Fibroblast of lung (primary cell): ENCODE results near the gene ADAM11. TPM values are rescaled to one million over a fixed set of nuclear protein-coding genes. Genes with fewer than 3 reads are reported as not detected.

Source experiments
- DNase-seq, 2 donors: peaks; one replicate each; pipeline versions ENCODE4 v3.0.0 to v3.0.0-alpha.2; 2010; ENCODE audit warnings: low read depth in 2 of 2
- H2AFZ ChIP-seq: 2 replicates; pipeline ENCODE4 v1.5.1; 2012; ENCODE audit warnings: low read length, control low read depth, inconsistent platforms
- H3K27ac ChIP-seq: 2 replicates; pipeline ENCODE4 v1.5.1; 2011; ENCODE audit warnings: low read length, control low read depth; ENCODE audit not compliant: insufficient read depth
- H3K27me3 ChIP-seq: 2 replicates; pipeline ENCODE4 v1.5.1; 2011; ENCODE audit warnings: mild to moderate bottlenecking, low read length; ENCODE audit not compliant: control insufficient read depth, insufficient read depth
- H3K36me3 ChIP-seq: 2 replicates; pipeline ENCODE4 v1.5.1; 2011; ENCODE audit warnings: low read length; ENCODE audit not compliant: control insufficient read depth, insufficient read depth
- H3K4me1 ChIP-seq: 2 replicates; pipeline ENCODE4 v1.5.1; 2011; ENCODE audit warnings: low read length; ENCODE audit not compliant: control insufficient read depth, insufficient read depth; ENCODE audit errors: extremely low read depth
- H3K4me2 ChIP-seq: 2 replicates; pipeline ENCODE4 v1.5.1; 2011; ENCODE audit warnings: low read length, control low read depth; ENCODE audit not compliant: insufficient read depth; ENCODE audit errors: extremely low read depth
- H3K4me3 ChIP-seq, 4 experiments: fragments of 200-600 bp in 1 of 4; sonication (generic) in 1 of 4; replicated peaks in 1 of 4; 2 replicates each; pipeline ENCODE4 v1.5.1; 2011 to 2016; ENCODE audit warnings: low read length in 4 of 4, low read depth in 3 of 4, mild to moderate bottlenecking in 3 of 4, control low read depth in 2 of 4, inconsistent platforms in 1 of 4, mixed read lengths in 1 of 4; ENCODE audit not compliant: insufficient read depth in 1 of 4; ENCODE audit errors: control extremely low read depth in 1 of 4
- H3K79me2 ChIP-seq: 2 replicates; pipeline ENCODE4 v1.5.1; 2012; ENCODE audit warnings: mild to moderate bottlenecking, low read length, inconsistent platforms; ENCODE audit not compliant: control insufficient read depth, insufficient read depth
- H3K9ac ChIP-seq: 2 replicates; pipeline ENCODE4 v1.5.1; 2011; ENCODE audit warnings: mild to moderate bottlenecking, low read length, control low read depth; ENCODE audit not compliant: insufficient read depth
- H3K9me3 ChIP-seq: 2 replicates; pipeline ENCODE4 v1.5.1; 2012; ENCODE audit warnings: low read depth, low read length; ENCODE audit not compliant: control insufficient read depth, insufficient read depth
- H4K20me1 ChIP-seq: 2 replicates; pipeline ENCODE4 v1.5.1; 2011; ENCODE audit warnings: low read length; ENCODE audit not compliant: control insufficient read depth, insufficient read depth; ENCODE audit errors: extremely low read depth
- CTCF ChIP-seq, 2 donors: IDR thresholded peaks in 1 of 2; conservative IDR thresholded peaks in 1 of 2; 1 replicate in 1 of 2; 2 replicates in 1 of 2; pipeline ENCODE4 v1.5.1; 2011 to 2012; ENCODE audit warnings: low read length in 2 of 2, control low read depth in 1 of 2, inconsistent platforms in 1 of 2, low read depth in 1 of 2, mild to moderate bottlenecking in 1 of 2
- EZH2 ChIP-seq: IDR thresholded peaks from 2 replicates; pipeline ENCODE4 v1.5.1; 2012; ENCODE audit warnings: low read length, control low read depth, mild to moderate bottlenecking; ENCODE audit errors: missing control alignments
- polyA plus RNA-seq, 2 donors: library from polyadenylated mRNA; depleted of rRNA in 1 of 2; stranded (reverse) in 1 of 2; unstranded in 1 of 2; fragments of >200 nt; gene quantifications; 2 replicates each; pipeline ENCODE4 v1.2.1, GENCODE V29; 2011 to 2012; ENCODE audit warnings: missing spikeins in 1 of 2
- total RNA-seq: library from RNA; depleted of rRNA; stranded (reverse); fragments of >200 nt; gene quantifications from 2 replicates; pipeline ENCODE4 v1.2.1, GENCODE V29; 2014

Gene ADAM11
- total and polyA plus RNA-seq, 2 donors (not counting 1 experiment from before 2014, with no cell fraction given), result 0.52 to 0.66 TPM

GRCh38 chr17:44769647-44770084, 10.9 kb downstream of the ADAM11 start:
- no peak overlapping the region for H3K27ac ChIP-seq
- H3K4me1 ChIP-seq, result no peaks in the 10 kb centered on the region
- no peaks in the 10 kb centered on the region for H4K20me1 ChIP-seq
- no peak for DNase-seq
- H3K4me2 ChIP-seq, result no peak overlapping the region
- H3K4me3 ChIP-seq, result no peak overlapping the region
- no peak overlapping the region for H2AFZ ChIP-seq
- H3K36me3 ChIP-seq, result no peaks in the 10 kb centered on the region
- TF ChIP-seq EZH2 (no peak), CTCF (conservative IDR thresholded peaks at IDR 0.05 in 1 of 2, IDR thresholded peaks at IDR 0.05 in 1 of 2; ENCODE audit: low read depth in 1 of 2, low read length in 2 of 2) (no peak)
- H3K9me3 ChIP-seq, result no peaks in the 10 kb centered on the region
- no peaks in the 10 kb centered on the region for H3K79me2 ChIP-seq
- peaks cover 3% of the 10 kb centered on the region for H3K27me3 ChIP-seq
- H3K9ac ChIP-seq, result no peak overlapping the region

- Histone ChIP-seq H3K4me2 (no peak overlapping the region), H4K20me1 (no peaks in the 10 kb centered on the region), H3K36me3 (no peaks in the 10 kb centered on the region), H2AFZ (no peak overlapping the region), H3K79me2 (no peaks in the 10 kb centered on the region), H3K9me3 (no peaks in the 10 kb centered on the region), H3K27me3 (peaks cover 3% of the 10 kb centered on the region), H3K27ac (no peak overlapping the region), H3K4me3 (no peak overlapping the region), H3K4me1 (peaks cover 4% of the 10 kb centered on the region), H3K9ac (no peak overlapping the region)
- TF ChIP-seq EZH2 (no peak), CTCF (conservative IDR thresholded peaks at IDR 0.05 in 1 of 2, IDR thresholded peaks at IDR 0.05 in 1 of 2; ENCODE audit: low read depth in 1 of 2, low read length in 2 of 2) (no peak)
- DNase-seq, result no peak
These were observed 11.6 kb downstream of the ADAM11 start for GRCh38 chr17:44770166-44770925.

GRCh38 chr17:44772308-44773045, 13.7 kb downstream of the ADAM11 start:
- no peak overlapping the region for H3K4me3 ChIP-seq
- no peak overlapping the region for H3K4me2 ChIP-seq
- H3K9ac ChIP-seq, result no peak overlapping the region
- DNase-seq, result no peak
- H3K36me3 ChIP-seq, result no peaks in the 10 kb centered on the region
- TF ChIP-seq CTCF (conservative IDR thresholded peaks at IDR 0.05 in 1 of 2, IDR thresholded peaks at IDR 0.05 in 1 of 2; ENCODE audit: low read depth in 1 of 2, low read length in 2 of 2) (no peak), EZH2 (no peak)
- no peaks in the 10 kb centered on the region for H4K20me1 ChIP-seq
- no peak overlapping the region for H3K27ac ChIP-seq
- H3K4me1 ChIP-seq, result peaks cover 4% of the 10 kb centered on the region
- no peaks in the 10 kb centered on the region for H3K9me3 ChIP-seq
- H2AFZ ChIP-seq, result no peak overlapping the region
- H3K27me3 ChIP-seq, result peaks cover 3% of the 10 kb centered on the region
- no peaks in the 10 kb centered on the region for H3K79me2 ChIP-seq
